ENCODE measurements around the gene BLCAP. TPM values are rescaled to one million over a fixed set of nuclear protein-coding genes. Genes with fewer than 3 reads are reported as not detected.

Gene BLCAP
- total RNA-seq, 1 donor, result 39.1 TPM

DNA sequence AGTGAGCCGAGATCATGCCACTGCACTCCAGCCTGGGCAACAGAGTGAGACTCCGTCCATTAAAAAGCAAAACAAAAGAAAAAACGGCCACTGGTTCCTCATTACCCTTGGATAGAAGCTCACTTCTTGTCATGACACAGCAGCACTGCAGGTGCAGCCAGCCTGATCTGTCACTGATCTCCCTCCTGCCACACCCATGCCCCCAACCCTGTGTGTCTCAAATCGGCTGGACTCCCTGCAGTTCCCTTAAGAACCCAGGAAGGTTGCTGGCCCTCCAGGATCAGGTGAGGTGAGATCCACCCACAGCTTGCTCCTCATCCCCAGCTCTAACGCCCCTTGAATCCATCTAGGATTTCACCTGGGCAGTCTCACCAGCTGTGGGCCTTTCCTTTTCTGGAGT lies 32.9 kb downstream of the BLCAP start:
- Histone ChIP-seq H3K4me2 (ENCODE audit: insufficient read depth, low read length) (no peak overlapping the region), H3K79me2 (ENCODE audit: insufficient read depth, low read length) (no peaks in the 10 kb centered on the region), H3K4me1 (ENCODE audit: insufficient read depth, low read length) (peaks cover 3% of the 10 kb centered on the region), H3K36me3 (ENCODE audit: insufficient read depth, low read length) (no peaks in the 10 kb centered on the region), H3K27me3 (ENCODE audit: insufficient read depth, low read length) (no peaks in the 10 kb centered on the region), H4K20me1 (ENCODE audit: insufficient read depth, low read length) (no peaks in the 10 kb centered on the region), H3K27ac (ENCODE audit: low read depth, low read length) (no peak overlapping the region), H3K9me3 (ENCODE audit: low read depth, low read length) (no peaks in the 10 kb centered on the region), H2AFZ (ENCODE audit: low read length) (no peak overlapping the region), H3K4me3 (ENCODE audit: insufficient read depth, low read length) (no peak overlapping the region)
- DNase-seq (ENCODE audit: insufficient read length, low spot score, missing footprints), result no peak
- TF ChIP-seq, protein P1, sequence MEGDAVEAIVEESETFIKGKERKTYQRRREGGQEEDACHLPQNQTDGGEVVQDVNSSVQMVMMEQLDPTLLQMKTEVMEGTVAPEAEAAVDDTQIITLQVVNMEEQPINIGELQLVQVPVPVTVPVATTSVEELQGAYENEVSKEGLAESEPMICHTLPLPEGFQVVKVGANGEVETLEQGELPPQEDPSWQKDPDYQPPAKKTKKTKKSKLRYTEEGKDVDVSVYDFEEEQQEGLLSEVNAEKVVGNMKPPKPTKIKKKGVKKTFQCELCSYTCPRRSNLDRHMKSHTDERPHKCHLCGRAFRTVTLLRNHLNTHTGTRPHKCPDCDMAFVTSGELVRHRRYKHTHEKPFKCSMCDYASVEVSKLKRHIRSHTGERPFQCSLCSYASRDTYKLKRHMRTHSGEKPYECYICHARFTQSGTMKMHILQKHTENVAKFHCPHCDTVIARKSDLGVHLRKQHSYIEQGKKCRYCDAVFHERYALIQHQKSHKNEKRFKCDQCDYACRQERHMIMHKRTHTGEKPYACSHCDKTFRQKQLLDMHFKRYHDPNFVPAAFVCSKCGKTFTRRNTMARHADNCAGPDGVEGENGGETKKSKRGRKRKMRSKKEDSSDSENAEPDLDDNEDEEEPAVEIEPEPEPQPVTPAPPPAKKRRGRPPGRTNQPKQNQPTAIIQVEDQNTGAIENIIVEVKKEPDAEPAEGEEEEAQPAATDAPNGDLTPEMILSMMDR (IDR thresholded peaks at IDR 0.05; ENCODE audit: extremely low read depth, low read depth, low read length), result no peak

GRCh38 chr20:37494301-37494700 lies 33.4 kb downstream of the BLCAP start:
- no peaks in the 10 kb centered on the region for H3K9me3 ChIP-seq (ENCODE audit: low read depth, low read length)
- H3K27ac ChIP-seq (ENCODE audit: low read depth, low read length), result no peak overlapping the region
- peaks cover 3% of the 10 kb centered on the region for H3K4me1 ChIP-seq (ENCODE audit: insufficient read depth, low read length)
- H4K20me1 ChIP-seq (ENCODE audit: insufficient read depth, low read length), result no peaks in the 10 kb centered on the region
- H3K27me3 ChIP-seq (ENCODE audit: insufficient read depth, low read length), result no peaks in the 10 kb centered on the region
- DNase-seq (ENCODE audit: insufficient read length, low spot score, missing footprints), result no peak
- H3K36me3 ChIP-seq (ENCODE audit: insufficient read depth, low read length), result no peaks in the 10 kb centered on the region
- H3K79me2 ChIP-seq (ENCODE audit: insufficient read depth, low read length), result no peaks in the 10 kb centered on the region
- TF ChIP-seq, protein P1 (IDR thresholded peaks at IDR 0.05; ENCODE audit: extremely low read depth, low read depth, low read length), result no peak
- H2AFZ ChIP-seq (ENCODE audit: low read length), result no peak overlapping the region
- H3K4me2 ChIP-seq (ENCODE audit: insufficient read depth, low read length), result no peak overlapping the region
- H3K4me3 ChIP-seq (ENCODE audit: insufficient read depth, low read length), result no peak overlapping the region

GRCh38 chr20:37492945-37493344 lies 34.7 kb downstream of the BLCAP start:
- H2AFZ ChIP-seq (ENCODE audit: low read length), result no peak overlapping the region
- H3K27me3 ChIP-seq (ENCODE audit: insufficient read depth, low read length), result no peaks in the 10 kb centered on the region
- no peaks in the 10 kb centered on the region for H3K36me3 ChIP-seq (ENCODE audit: insufficient read depth, low read length)
- DNase-seq (ENCODE audit: insufficient read length, low spot score, missing footprints), result no peak
- H4K20me1 ChIP-seq (ENCODE audit: insufficient read depth, low read length), result no peaks in the 10 kb centered on the region
- no peaks in the 10 kb centered on the region for H3K79me2 ChIP-seq (ENCODE audit: insufficient read depth, low read length)
- H3K4me2 ChIP-seq (ENCODE audit: insufficient read depth, low read length), result no peak overlapping the region
- H3K9me3 ChIP-seq (ENCODE audit: low read depth, low read length), result no peaks in the 10 kb centered on the region
- H3K4me1 ChIP-seq (ENCODE audit: insufficient read depth, low read length), result no peaks in the 10 kb centered on the region
- H3K4me3 ChIP-seq (ENCODE audit: insufficient read depth, low read length), result no peak overlapping the region
- TF ChIP-seq, protein P1 (IDR thresholded peaks at IDR 0.05; ENCODE audit: extremely low read depth, low read depth, low read length), result no peak
- H3K27ac ChIP-seq (ENCODE audit: low read depth, low read length), result no peak overlapping the region

GRCh38 chr20:37492096-37492625 lies 35.5 kb downstream of the BLCAP start:
- no peaks in the 10 kb centered on the region for H4K20me1 ChIP-seq (ENCODE audit: insufficient read depth, low read length)
- H3K36me3 ChIP-seq (ENCODE audit: insufficient read depth, low read length), result no peaks in the 10 kb centered on the region
- TF ChIP-seq, protein P1 (IDR thresholded peaks at IDR 0.05; ENCODE audit: extremely low read depth, low read depth, low read length), result no peak
- H3K4me2 ChIP-seq (ENCODE audit: insufficient read depth, low read length), result no peak overlapping the region
- no peaks in the 10 kb centered on the region for H3K79me2 ChIP-seq (ENCODE audit: insufficient read depth, low read length)
- H3K9me3 ChIP-seq (ENCODE audit: low read depth, low read length), result no peaks in the 10 kb centered on the region
- no peak overlapping the region for H3K27ac ChIP-seq (ENCODE audit: low read depth, low read length)
- H3K4me1 ChIP-seq (ENCODE audit: insufficient read depth, low read length), result no peaks in the 10 kb centered on the region
- no peak for DNase-seq (ENCODE audit: insufficient read length, low spot score, missing footprints)
- H3K27me3 ChIP-seq (ENCODE audit: insufficient read depth, low read length), result no peaks in the 10 kb centered on the region
- no peak overlapping the region for H3K4me3 ChIP-seq (ENCODE audit: insufficient read depth, low read length)
- no peak overlapping the region for H2AFZ ChIP-seq (ENCODE audit: low read length)

All from osteoblast (primary cell).